ENCODE results near the gene CCDC33.
A peak's percentile ranks its signal among the peaks of the same experiment; 100 is the strongest.

The CCDC33 gene

DNA sequence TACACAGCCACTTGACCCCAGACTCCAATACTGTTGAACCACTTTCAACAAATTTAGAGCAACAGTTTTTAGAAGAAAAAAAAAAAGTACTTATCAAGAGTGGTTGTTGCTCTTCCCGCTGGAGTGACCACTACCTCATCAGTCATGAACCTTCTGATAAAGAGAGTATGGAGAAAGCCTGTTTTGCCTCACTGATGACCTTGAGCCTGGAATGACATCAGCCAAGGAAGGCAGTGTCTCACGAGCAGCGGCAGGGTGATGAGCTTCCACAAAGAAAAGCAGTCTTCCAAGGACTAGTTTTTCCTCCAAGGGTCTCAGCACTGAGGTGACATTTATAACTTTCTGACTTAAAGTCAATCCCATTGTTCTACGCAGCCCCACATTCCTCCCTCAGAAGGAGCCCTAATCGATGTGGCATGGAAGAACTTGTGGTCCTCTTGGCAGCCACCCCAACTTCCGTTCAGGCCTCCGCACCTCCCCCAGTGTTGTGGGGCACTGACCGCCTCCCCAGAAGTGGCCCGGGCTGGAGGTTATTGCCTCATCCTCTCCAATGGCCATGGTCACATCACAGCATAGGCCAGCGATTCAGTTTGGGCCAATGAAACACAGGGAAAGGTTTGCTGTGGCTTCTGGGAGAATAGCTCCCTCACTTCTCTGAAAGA, 133.1 kb downstream of the CCDC33 start:
- no peak for DNase-seq

DNA sequence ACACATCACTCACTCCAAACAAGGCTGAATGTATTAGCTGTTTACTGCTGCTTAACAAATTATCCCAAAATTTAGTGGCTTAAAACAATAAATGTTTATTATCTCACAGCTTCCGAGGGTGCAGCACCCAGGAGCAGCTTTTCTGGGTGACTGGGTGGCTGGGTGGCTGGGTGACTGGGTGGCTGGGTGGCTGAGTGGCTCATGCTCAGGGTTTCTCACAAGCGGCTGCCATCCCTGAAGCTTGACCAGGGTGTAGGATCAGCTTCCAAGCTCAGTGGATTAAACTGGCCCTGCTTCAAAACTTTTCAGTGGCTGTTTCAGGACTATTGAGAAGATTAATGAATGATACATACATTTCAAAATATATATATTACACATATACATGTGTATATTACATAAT, 133.6 kb downstream of the CCDC33 start:
- no peak for DNase-seq

DNA sequence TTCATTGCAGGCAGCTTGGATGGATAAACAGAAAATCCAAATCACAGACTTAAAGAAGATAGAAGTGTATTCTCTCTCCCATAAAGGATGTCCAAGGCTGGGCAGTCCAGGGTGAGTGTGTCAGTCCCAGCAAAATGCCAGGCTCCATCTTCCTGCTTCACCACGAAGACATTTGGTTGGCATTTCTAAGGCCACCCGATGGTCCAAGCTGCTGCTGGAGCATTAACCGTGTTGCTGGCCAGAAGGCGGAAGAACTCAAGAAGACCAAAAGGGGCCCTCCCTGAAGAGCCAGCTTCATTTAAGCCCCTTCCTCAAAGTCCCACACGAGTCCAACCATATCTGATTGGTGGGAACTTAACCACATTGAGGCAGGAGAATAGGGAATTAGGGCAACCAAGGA, 134.3 kb downstream of the CCDC33 start:
- no peak for DNase-seq

DNA sequence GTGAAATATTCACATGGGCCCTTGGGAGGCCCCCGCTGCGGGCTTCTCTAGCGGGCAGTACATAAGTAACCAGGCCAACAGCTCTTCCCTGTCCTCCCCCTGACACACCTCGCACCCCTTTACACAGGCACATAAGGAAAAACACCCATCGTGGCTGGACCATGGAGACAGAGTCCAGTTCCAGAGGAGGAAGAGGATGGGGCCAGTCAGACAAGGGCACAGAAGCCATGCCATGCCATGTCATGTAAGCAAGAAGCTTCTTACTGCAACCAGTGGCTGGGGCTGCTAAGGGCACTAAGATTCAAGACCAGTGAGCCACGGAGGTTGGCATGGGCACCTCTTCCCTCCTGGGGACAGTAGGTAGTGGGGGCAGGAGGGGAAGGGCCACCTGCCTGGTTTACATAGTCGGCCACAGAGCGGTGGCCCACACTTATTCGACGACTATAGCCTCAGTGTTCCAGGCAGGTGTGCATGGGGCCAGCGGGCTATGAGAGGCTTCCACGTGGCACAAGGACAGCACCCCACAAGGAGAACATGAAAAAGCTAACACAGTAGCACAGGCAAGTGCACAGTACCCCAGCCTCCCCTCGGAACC, 137.0 kb downstream of the CCDC33 start:
- DNase-seq: no peak

DNA sequence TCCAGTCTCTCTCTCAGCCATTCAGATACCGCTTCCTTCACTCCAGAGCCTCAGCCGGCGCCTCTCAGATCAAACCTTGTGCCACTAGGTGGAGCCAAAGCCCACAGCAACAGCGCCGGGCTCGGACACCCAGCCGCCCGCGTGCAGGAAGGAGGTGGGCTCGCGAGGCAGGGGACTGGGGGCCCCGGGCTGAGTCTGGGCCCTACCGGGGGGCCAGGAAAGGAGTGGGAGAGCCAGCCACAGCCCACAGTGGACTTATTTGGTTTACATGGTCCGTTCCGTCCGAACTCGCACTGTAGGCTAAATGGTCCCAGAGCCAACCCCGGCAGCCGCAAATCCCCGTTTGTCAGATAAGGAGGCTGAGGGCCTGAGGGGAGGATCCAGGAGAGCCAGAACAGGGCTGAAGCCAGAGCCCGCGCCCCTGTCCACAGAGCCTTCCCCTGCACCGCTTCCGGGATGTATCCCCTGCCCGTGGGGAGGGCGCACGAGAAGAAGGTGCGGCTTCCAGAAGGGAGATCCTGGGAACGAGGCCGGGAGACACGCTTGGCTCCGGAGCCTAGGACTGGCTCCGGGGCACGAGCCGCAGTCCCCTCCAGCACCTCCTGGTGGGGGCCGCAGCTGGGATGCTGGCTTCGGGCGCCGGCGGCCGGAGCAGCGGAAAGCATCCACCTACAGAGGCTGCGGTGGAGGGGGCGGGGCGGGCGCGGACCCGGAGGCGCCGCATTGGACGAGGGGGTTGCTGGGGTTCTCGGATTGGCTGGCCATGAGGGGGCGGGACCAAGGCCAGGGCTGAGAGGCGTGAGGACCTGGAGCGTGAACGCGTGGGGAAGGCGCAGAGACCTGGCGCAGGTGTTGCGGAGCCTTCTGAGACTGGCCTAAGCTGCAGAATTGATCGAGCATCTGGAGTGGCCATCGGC, 137.9 kb downstream of the CCDC33 start:
- DNase-seq: peak; percentile 80

DNA sequence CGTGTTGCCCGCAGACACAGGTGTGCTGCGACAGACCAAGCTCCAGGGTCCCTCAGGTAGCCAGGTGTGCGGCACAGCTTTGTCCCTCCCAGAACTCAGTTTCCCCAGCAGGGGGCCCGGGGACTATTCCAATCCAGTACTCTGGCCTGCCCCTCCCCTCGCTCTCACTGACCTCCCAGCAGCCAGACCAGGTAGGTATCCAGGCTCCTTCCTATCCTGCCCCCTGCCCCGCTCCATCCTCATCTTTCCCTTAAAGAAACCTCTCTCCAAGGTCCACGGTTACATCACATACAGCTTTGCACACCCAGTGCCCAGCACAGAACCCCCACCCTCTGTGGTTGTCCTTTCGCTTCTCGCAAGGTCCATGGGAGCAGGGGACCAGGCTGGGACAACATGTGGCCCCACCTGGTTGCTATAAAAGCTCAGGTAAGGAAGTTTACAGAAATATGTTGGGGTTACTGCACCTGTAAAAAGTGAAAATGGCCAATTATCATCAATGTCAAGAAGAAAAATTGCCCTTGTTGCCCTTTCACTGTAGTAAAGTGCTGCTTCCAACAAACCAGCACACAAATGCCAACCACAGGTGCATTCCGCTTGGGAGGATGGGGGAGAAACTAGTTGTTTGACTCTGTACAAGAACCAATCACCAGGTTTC, 138.6 kb downstream of the CCDC33 start:
- DNase-seq: no peak

DNA sequence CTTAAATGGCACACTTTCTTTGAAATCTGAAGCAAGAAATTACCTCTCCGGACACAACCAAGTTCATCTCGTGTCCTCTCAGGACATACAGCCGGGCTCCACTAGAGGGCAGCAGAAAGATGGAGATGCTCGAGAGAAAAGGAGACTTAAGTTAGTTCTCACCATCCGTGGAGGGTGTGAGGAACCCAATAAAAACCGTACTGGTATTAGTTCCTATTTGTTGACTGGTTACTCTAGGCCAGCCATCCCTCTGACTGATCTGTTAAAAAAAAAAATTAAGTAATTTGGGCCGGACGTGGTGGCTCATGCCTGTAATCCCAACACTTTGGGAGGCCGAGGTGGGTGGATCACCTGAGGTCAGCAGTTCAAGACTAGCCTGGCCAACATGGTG, 139.2 kb downstream of the CCDC33 start:
- peak; percentile 33 for DNase-seq

DNA sequence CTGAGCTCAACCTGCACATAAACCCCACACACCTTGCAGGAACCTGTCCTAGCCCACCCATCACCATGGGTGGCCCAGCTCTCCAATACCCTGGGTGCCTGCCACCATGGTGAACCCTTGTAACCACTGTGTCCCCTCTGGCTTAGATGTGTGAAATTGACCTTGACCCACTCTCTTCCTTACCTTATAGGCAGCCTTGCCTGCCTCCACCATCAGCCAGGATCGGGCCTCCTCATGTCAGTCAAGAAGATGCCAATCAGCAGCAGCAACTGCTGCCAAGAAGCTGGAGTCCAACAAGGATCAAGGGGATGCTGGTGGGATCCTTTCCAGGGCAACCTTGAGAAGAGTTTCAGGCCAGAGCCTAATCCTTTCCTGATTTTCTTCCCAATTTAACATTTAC, 140.1 kb downstream of the CCDC33 start:
- DNase-seq: no peak

DNA sequence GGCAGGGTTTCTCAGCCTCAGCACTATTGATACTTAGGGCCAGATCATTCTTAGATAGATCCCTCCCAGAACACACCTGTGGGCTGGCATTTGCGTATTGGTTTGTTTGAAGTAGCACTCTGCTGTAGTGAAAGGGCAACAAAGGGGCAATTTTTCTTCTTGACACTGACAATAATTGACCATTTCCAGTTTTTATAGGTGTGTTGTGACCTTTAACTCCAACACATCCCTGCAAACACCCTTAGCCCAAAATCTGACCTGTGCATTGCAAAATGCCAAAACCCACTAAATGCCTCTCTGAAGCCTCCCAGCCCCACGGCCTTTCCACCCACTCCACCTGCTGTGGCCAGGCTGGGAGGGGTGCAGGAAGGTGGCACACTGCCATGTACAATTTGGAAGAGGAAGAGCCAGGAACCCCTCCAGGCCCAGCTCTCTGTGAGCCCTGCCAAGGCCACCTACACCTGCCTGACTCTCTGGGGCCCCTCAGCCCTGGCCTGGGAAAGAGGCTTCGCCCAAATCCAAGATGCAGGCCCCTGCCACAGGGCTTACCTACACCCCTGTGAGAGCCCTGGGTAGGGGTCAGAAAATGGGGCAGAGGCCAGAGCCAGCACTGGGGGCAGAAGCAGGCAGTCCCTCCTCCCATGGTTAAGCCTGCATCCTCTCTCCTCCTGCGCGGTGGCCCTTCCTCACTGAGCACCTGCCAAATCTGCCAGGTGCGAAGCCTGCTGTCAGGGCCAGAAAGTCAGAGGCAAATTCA, 140.9 kb downstream of the CCDC33 start:
- no peak for DNase-seq

DNA sequence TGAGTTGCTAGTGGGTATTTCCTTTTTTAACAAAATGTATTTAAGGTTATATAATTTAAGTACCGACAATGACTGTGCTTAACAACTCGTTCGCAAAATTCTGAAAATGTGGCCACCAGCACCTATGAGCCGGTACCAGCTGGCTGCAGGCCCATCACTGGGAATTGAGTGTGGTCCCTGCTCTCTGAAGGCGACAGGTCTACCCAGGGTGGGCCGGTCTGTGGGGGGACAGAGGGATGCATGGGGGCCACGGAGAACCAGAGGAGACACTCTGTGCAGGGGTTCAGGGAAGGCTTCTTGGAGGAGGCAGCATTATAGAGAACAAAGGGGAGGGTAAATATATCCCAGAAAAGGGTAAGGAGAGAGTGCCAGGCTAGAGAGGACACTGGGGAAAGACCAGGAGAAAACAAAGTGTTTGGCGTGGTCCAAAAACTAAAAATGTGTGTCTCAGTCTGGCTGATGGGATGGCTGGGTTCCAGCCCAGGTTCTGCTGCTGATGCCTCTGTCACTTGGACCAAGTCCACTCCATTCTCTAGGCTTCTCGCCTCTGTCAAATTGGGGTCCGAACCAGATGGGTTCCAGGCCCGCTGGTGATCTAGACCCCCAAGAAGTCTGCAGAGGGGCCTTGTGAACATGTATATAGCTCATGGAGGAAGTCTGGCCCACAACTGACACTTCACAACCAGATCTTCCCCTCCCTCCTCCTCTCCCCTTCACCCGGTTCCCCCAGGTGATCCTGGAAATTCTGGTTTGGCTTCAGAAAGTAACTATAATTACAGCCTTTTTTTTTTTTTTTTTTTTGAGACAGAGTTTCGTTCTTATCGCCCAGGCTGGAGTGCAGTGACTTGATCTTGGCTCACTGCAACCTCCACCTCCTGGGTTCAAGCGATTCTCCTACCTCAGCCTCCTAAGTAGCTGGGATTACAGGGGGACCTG, 142.0 kb downstream of the CCDC33 start:
- DNase-seq: no peak

DNA sequence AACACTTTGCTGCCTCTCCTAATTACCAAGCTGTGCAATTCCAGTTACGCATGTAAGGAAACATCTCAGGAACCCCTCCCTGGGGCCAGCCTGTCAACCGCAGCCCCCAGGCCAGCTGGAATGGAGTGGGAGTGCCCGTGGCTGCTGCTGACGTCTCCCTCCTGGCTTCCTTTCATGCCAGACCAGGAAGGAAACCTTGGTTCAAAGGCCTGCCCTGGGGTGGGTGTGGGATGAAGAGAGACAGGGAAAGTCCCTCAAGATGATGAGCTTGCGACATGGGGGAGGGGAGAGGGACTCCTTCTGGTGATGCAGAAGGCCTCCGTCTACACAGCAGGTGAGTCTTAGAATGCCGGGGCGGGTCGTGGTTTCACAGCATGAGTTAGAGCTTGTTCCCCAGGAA, 142.7 kb downstream of the CCDC33 start:
- no peak for DNase-seq

DNA sequence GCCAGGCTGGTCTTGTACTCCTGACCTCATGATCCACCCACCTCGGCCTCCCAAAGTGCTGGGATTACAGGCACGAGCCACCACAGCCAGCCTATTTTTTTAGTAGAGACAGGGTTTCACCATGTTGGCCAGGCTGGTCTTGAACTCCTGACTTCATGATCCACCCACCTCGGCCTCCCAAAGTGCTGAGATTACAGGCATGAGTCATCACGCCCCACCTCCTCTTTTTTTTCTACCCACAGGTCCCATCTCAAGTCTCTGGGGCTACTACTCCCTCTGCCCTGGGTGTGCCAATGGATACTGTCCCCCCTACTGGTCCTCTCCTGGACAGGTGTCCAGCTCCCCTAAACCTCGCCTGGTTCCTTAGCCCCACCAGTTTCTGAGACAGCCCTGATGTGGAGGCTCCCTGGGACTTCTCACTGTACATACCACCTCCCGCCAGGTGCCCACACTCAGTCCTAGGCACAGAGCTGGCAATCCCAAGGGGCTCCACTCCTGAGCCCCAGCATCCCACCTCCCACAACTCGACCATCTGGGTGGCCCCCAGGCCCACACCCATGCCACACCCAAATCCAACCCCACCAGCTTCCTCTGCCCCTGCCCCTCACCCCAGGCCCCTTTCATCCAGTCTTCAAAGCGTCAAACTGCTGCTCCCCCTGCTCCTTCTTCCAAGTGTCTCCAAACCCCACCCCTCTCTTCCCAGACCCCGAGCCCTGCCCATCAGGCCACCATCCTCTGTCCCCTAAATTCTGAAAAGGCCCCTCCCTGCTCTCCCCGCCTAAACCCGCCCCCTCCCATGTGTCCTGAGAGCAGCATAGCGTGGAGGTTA, 144.4 kb downstream of the CCDC33 start:
- DNase-seq: no peak

DNA sequence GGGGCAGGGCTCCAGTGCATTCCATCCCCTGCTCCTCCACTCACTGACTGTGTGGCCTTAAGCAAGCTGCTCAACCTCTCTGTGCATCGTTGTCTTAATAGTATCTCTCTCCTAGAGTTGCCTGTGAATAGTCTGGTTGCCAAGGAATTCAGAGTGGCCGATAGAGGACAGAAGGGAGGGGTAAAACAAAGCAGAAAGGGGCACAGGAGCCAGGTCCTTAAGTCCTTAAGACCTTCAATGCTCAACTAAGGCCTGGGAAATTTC, 145.0 kb downstream of the CCDC33 start:
- no peak for DNase-seq

DNA sequence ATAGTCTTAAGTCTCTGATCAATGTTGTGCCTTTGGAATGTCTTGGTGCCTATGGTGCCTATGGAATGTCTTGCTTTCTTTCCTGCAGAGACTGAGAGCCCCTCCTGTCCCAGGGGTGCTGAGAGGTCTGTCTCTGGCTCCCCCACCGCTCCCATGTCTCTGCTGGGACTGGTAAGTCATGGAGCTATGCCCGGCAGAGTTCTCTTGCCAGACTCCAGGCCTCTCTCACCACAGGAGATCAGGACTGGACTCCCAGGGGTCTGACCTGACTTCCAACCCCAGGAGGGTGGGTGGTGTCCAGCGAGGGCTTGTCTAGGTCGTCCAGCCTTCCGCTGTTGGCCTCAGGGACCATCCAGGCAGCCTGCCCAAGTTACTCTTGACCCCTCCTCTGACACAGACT, 145.4 kb downstream of the CCDC33 start:
- no peak for DNase-seq

DNA sequence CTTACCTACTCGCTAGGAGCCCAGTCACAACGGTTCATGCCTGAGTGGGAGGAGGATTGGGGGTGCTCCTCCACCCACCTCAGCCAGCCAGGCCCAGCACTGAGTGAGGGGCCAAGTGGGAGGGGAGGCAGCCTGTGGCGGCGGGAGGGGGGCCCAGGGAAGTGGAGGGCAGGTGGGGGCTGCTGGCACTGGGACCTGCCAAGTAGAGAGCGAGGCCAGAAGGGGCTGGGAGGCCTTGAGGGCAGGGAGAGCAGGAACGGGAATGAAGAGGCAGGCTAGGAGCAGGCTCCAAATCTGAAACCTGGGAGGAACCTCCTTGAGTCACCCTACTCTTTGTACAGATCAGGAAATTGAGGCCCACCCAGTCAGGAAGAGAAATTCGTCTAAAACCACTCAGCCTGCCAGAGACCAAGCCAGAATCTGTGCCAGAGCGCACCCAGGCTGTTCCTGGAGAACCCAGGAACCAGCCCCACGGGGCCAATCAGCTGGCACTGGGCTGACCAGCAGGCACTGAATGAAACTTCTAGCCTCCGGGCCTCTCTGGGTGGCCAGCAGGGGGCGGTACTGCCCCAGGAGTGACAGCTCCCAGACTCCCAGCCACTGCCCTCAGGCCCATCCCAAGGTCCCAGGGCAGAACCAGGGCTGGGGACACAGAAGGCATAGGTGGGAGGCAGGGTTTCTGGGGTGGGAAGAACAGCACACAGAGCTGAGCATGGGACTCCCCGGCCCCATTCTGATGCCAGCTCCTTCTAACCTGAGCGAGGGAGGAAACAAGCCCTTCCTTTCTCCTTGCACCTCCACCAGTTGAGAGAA, 146.1 kb downstream of the CCDC33 start:
- peak; percentile 18 for DNase-seq

DNA sequence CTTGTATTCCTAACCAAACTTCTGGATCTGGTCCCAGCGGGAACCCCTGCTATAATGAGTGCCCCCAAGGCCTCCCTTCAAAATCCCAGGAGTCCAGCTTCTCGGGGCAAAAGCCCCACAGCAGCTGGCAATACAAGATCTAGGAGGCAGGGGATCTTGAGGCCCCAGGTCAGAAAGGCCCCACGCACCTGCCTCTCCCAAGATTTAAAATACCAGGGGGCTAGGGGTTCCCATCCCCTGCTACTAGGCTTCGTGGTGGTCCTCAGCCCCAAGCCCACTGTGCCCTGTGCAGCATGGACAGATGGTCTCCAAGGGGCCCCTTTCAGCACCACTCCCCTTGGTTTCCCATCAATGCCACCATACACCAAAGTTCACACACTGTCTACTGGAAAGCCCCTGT, 147.2 kb downstream of the CCDC33 start:
- no peak for DNase-seq

DNA sequence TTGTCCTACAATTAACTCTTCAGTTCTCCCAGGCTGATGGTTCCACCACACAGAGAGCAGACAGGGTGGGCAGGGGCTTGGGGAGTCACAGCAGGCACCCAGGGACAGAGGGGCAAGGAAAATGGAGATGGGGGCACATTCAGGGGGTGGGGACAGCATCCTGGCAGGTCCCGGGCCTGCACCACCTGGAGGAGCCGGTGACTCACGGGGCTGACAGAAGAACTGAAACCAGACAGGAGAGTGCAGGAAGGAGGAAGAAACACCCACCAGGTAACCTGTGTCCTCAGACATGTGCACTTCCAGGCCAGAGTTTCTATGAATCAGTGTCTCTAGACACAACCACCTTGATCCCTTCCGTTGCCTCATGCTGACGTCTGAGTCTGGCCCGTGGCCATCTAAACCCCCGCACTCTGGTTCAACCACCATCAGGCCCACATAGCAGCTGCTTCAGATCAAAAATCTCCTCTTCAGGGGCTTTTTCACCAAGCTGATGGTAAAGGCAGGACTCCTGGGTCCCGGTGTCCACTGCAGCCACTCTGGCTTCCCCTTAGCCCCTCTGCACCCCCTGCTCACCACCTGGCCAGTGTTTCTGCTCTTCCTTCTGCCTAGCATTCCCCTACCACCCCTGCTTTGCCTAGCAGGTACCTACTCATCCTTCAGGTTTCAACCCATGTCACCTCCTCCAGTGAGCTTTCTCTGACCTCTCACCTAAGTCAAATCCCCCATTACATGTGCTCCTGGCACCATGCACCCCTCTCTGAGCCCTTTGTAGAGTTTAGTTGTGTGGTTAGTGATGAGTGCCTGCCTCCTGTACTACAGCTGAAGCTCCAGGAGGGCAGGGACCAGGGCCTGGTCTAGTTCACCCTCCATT, 147.8 kb downstream of the CCDC33 start:
- DNase-seq: no peak

DNA sequence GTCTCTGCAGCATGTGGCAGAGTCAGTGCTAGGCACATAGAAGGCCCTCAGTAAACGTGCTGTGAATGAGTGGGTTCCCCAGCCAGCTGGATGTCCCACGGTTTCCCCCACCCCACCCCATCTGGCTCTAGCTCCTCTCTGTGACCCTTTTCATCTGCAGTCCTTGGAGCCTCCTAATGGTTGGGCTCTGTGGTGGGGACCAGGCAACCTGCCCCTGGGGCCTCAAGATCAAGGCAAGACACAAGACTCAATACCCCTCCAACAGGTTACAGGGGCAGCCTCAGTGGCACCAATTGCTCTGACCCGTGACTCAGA, 148.4 kb downstream of the CCDC33 start:
- no peak for DNase-seq
